Stimulated activated effector memory CD8-positive, alpha-beta T cell treated with anti-CD3 and anti-CD28 coated beads, Interleukin-12 subunit alpha, Interleukin-12 subunit beta, amount 100 ng/mL, for 72 hours (primary cell): ENCODE measurements around the gene TIGD2.

Source experiments
- ATAC-seq: fragments of 150-1000 bp; cut with Tn5 transposase; 2 replicates; pipeline ENCODE4 v1.10.0; 2021
- DNase-seq, 2 donors: peaks; one replicate each; pipeline ENCODE4 v3.0.0; 2021 to 2022; ENCODE audit warnings: low spot score in 2 of 2
- H3K27ac Mint-ChIP-seq: one replicate; pipeline ENCODE4 v1.8.0; 2022; ENCODE audit warnings: mild to moderate bottlenecking, mixed read lengths
- H3K36me3 Mint-ChIP-seq: one replicate; pipeline ENCODE4 v1.8.0; 2022; ENCODE audit warnings: mild to moderate bottlenecking, mixed read lengths
- H3K4me1 Mint-ChIP-seq: one replicate; pipeline ENCODE4 v1.8.0; 2022; ENCODE audit warnings: mixed read lengths
- H3K4me3 Mint-ChIP-seq: one replicate; pipeline ENCODE4 v1.8.0; 2022; ENCODE audit warnings: mild to moderate bottlenecking, mixed read lengths
- H3K9me3 Mint-ChIP-seq: one replicate; pipeline ENCODE4 v1.8.0; 2022; ENCODE audit warnings: mixed read lengths

Gene TIGD2

GRCh38 chr4:89110986-89111832 lies at the start of gene TIGD2:
Gene TIGD2, plus strand, starts transcription at chr4:89111533. Its CDS starts 1,442 bp downstream, at chr4:89112975.
- H3K4me3 Mint-ChIP-seq: peak within 1 kb of the TSS; percentile 79
- peak within 1 kb of the TSS; percentile 79 for H3K27ac Mint-ChIP-seq
- ATAC-seq (peak; percentile 94), DNase-seq (peak; percentile 75 to 87)
- H3K36me3 Mint-ChIP-seq: peaks cover 9% of the 10 kb centered on the region
- peaks cover 29% of the 10 kb centered on the region for H3K4me1 Mint-ChIP-seq
- H3K9me3 Mint-ChIP-seq: peaks cover 5% of the 10 kb centered on the region

- no peak overlapping the region for H3K4me3 Mint-ChIP-seq
- H3K36me3 Mint-ChIP-seq: no peaks in the 10 kb centered on the region
- DNase-seq (no peak), ATAC-seq (no peak)
- H3K27ac Mint-ChIP-seq: no peak overlapping the region
- no peaks in the 10 kb centered on the region for H3K4me1 Mint-ChIP-seq
- H3K9me3 Mint-ChIP-seq: peaks cover 8% of the 10 kb centered on the region
These were observed 46.5 kb upstream of the TIGD2 start for GRCh38 chr4:89064848-89065247.

GRCh38 chr4:89067417-89067816 lies 43.9 kb upstream of the TIGD2 start:
- Mint-ChIP-seq H3K36me3 (no peaks in the 10 kb centered on the region), H3K4me1 (no peaks in the 10 kb centered on the region), H3K4me3 (no peak overlapping the region), H3K9me3 (no peaks in the 10 kb centered on the region), H3K27ac (no peak overlapping the region)
- no peak for DNase-seq
- ATAC-seq: no peak

GRCh38 chr4:89069481-89069880 lies 41.9 kb upstream of the TIGD2 start:
- Mint-ChIP-seq H3K4me1 (no peaks in the 10 kb centered on the region), H3K27ac (no peak overlapping the region), H3K36me3 (no peaks in the 10 kb centered on the region), H3K4me3 (no peak overlapping the region), H3K9me3 (no peaks in the 10 kb centered on the region)
- ATAC-seq: no peak
- DNase-seq: no peak

GRCh38 chr4:89070041-89070440 lies 41.3 kb upstream of the TIGD2 start:
- Mint-ChIP-seq H3K36me3 (no peaks in the 10 kb centered on the region), H3K27ac (no peak overlapping the region), H3K4me3 (no peak overlapping the region), H3K4me1 (no peaks in the 10 kb centered on the region), H3K9me3 (no peaks in the 10 kb centered on the region)
- DNase-seq (no peak), ATAC-seq (no peak)

GRCh38 chr4:89071311-89071710 lies 40.0 kb upstream of the TIGD2 start:
- Mint-ChIP-seq H3K4me1 (no peaks in the 10 kb centered on the region), H3K9me3 (no peaks in the 10 kb centered on the region)

GRCh38 chr4:89072921-89073320 lies 38.4 kb upstream of the TIGD2 start:
- DNase-seq: no peak
- no peak for ATAC-seq
- no peak overlapping the region for H3K4me3 Mint-ChIP-seq
- no peaks in the 10 kb centered on the region for H3K36me3 Mint-ChIP-seq
- no peak overlapping the region for H3K27ac Mint-ChIP-seq
- H3K9me3 Mint-ChIP-seq: peaks cover 5% of the 10 kb centered on the region
- H3K4me1 Mint-ChIP-seq: no peaks in the 10 kb centered on the region

More at GRCh38 chr4:89071311-89071710, 40.0 kb upstream of the TIGD2 start:
- ATAC-seq: no peak
- DNase-seq: no peak
- H3K36me3 Mint-ChIP-seq: no peaks in the 10 kb centered on the region
- no peak overlapping the region for H3K4me3 Mint-ChIP-seq
- H3K27ac Mint-ChIP-seq: no peak overlapping the region

GRCh38 chr4:89077761-89078160 lies 33.6 kb upstream of the TIGD2 start:
- Mint-ChIP-seq H3K27ac (no peak overlapping the region), H3K36me3 (no peaks in the 10 kb centered on the region), H3K9me3 (peaks cover 9% of the 10 kb centered on the region), H3K4me3 (no peak overlapping the region), H3K4me1 (no peaks in the 10 kb centered on the region)
- DNase-seq: no peak
- no peak for ATAC-seq

GRCh38 chr4:89078300-89078699 lies 33.0 kb upstream of the TIGD2 start:
- no peak overlapping the region for H3K27ac Mint-ChIP-seq

GRCh38 chr4:89099034-89099433 lies 12.3 kb upstream of the TIGD2 start:
- ATAC-seq: no peak
- Mint-ChIP-seq H3K4me1 (peaks cover 6% of the 10 kb centered on the region), H3K4me3 (no peak overlapping the region), H3K36me3 (no peaks in the 10 kb centered on the region), H3K9me3 (no peaks in the 10 kb centered on the region), H3K27ac (no peak overlapping the region)
- DNase-seq: no peak

More at GRCh38 chr4:89078300-89078699, 33.0 kb upstream of the TIGD2 start:
- Mint-ChIP-seq H3K36me3 (no peaks in the 10 kb centered on the region), H3K4me1 (no peaks in the 10 kb centered on the region), H3K9me3 (peaks cover 9% of the 10 kb centered on the region), H3K4me3 (no peak overlapping the region)
- ATAC-seq (no peak), DNase-seq (no peak)

GRCh38 chr4:89099471-89099870 lies 11.9 kb upstream of the TIGD2 start:
- DNase-seq (no peak), ATAC-seq (no peak)
- Mint-ChIP-seq H3K4me3 (no peak overlapping the region), H3K27ac (no peak overlapping the region), H3K9me3 (no peaks in the 10 kb centered on the region), H3K36me3 (no peaks in the 10 kb centered on the region), H3K4me1 (peaks cover 8% of the 10 kb centered on the region)

GRCh38 chr4:89100853-89101252 lies 10.5 kb upstream of the TIGD2 start:
- Mint-ChIP-seq H3K27ac (no peak overlapping the region), H3K9me3 (no peaks in the 10 kb centered on the region), H3K4me1 (peaks cover 11% of the 10 kb centered on the region), H3K36me3 (no peaks in the 10 kb centered on the region), H3K4me3 (no peak overlapping the region)
- DNase-seq (no peak), ATAC-seq (no peak)

GRCh38 chr4:89101256-89102161 lies 9.8 kb upstream of the TIGD2 start:
- H3K36me3 Mint-ChIP-seq: no peaks in the 10 kb centered on the region
- ATAC-seq (peak; percentile 83), DNase-seq (no peak)
- no peak overlapping the region for H3K27ac Mint-ChIP-seq
- H3K4me1 Mint-ChIP-seq: peaks cover 11% of the 10 kb centered on the region
- H3K9me3 Mint-ChIP-seq: no peaks in the 10 kb centered on the region
- H3K4me3 Mint-ChIP-seq: no peak overlapping the region

GRCh38 chr4:89105726-89106125 lies 5.6 kb upstream of the TIGD2 start:
- no peak overlapping the region for H3K4me3 Mint-ChIP-seq
- ATAC-seq: no peak
- no peak overlapping the region for H3K27ac Mint-ChIP-seq

GRCh38 chr4:89108091-89108490 lies 3.2 kb upstream of the TIGD2 start:
- H3K4me3 Mint-ChIP-seq: no peak overlapping the region
- peaks cover 33% of the 10 kb centered on the region for H3K4me1 Mint-ChIP-seq

More at GRCh38 chr4:89105726-89106125, 5.6 kb upstream of the TIGD2 start:
- no peaks in the 10 kb centered on the region for H3K9me3 Mint-ChIP-seq
- H3K4me1 Mint-ChIP-seq: peaks cover 24% of the 10 kb centered on the region
- H3K36me3 Mint-ChIP-seq: no peaks in the 10 kb centered on the region
- no peak for DNase-seq

More at GRCh38 chr4:89108091-89108490, 3.2 kb upstream of the TIGD2 start:
- Mint-ChIP-seq H3K36me3 (peaks cover 9% of the 10 kb centered on the region), H3K9me3 (no peaks in the 10 kb centered on the region), H3K27ac (no peak overlapping the region)
- DNase-seq (no peak), ATAC-seq (no peak)
